ENCODE data around the gene MYO1G. TPM values are rescaled to one million over a fixed set of nuclear protein-coding genes. Genes with fewer than 3 reads are reported as not detected.

MYO1G gene
- total RNA-seq, 1 donor from 2014 or later: 0.26 TPM

- DNase-seq (ENCODE audit: low read depth) (no peak), FAIRE-seq (no peak)
- H3K36me3 ChIP-seq (ENCODE audit: control insufficient read depth, insufficient read depth, low read length): peaks cover 31% of the 10 kb centered on the region
- H3K27me3 ChIP-seq (ENCODE audit: control insufficient read depth, insufficient read depth, low read length): no peaks in the 10 kb centered on the region
- no peak for TF ChIP-seq CTCF (IDR thresholded peaks at IDR 0.05; ENCODE audit: insufficient read depth, low read length, severe bottlenecking)
- peak overlapping the region; percentile 80 for H3K4me3 ChIP-seq (ENCODE audit: low read depth, low read length)
Observed at GRCh38 chr7:44985033-44985695, 6.3 kb upstream of the MYO1G start.

GRCh38 chr7:44984478-44984758 lies 5.6 kb upstream of the MYO1G start:
- Histone ChIP-seq H3K36me3 (ENCODE audit: control insufficient read depth, insufficient read depth, low read length) (peaks cover 31% of the 10 kb centered on the region), H3K27me3 (ENCODE audit: control insufficient read depth, insufficient read depth, low read length) (no peaks in the 10 kb centered on the region), H3K4me3 (ENCODE audit: low read depth, low read length) (no peak overlapping the region)
- no peak for TF ChIP-seq CTCF (IDR thresholded peaks at IDR 0.05; ENCODE audit: insufficient read depth, low read length, severe bottlenecking)
- no peak for DNase-seq (ENCODE audit: low read depth)
- no peak for FAIRE-seq

- Histone ChIP-seq H3K4me3 (ENCODE audit: low read depth, low read length) (no peak overlapping the region), H3K36me3 (ENCODE audit: control insufficient read depth, insufficient read depth, low read length) (peaks cover 31% of the 10 kb centered on the region), H3K27me3 (ENCODE audit: control insufficient read depth, insufficient read depth, low read length) (no peaks in the 10 kb centered on the region)
- FAIRE-seq: no peak
- TF ChIP-seq CTCF (IDR thresholded peaks at IDR 0.05; ENCODE audit: insufficient read depth, low read length, severe bottlenecking): no peak
- no peak for DNase-seq (ENCODE audit: low read depth)
Observed at GRCh38 chr7:44983742-44984477, 5.1 kb upstream of the MYO1G start.

- H3K27me3 ChIP-seq (ENCODE audit: control insufficient read depth, insufficient read depth, low read length): no peaks in the 10 kb centered on the region
- peaks cover 33% of the 10 kb centered on the region for H3K36me3 ChIP-seq (ENCODE audit: control insufficient read depth, insufficient read depth, low read length)
- no peak overlapping the region for H3K4me3 ChIP-seq (ENCODE audit: low read depth, low read length)
- no peak for FAIRE-seq
- DNase-seq (ENCODE audit: low read depth): no peak
- TF ChIP-seq CTCF (IDR thresholded peaks at IDR 0.05; ENCODE audit: insufficient read depth, low read length, severe bottlenecking): no peak
Observed at GRCh38 chr7:44982970-44983369, 4.2 kb upstream of the MYO1G start.

GRCh38 chr7:44982535-44982923 lies 3.7 kb upstream of the MYO1G start:
- no peak overlapping the region for H3K4me3 ChIP-seq (ENCODE audit: low read depth, low read length)
- FAIRE-seq: no peak

More at GRCh38 chr7:44982535-44982923, 3.7 kb upstream of the MYO1G start:
- Histone ChIP-seq H3K27me3 (ENCODE audit: control insufficient read depth, insufficient read depth, low read length) (no peaks in the 10 kb centered on the region), H3K36me3 (ENCODE audit: control insufficient read depth, insufficient read depth, low read length) (peaks cover 33% of the 10 kb centered on the region)
- TF ChIP-seq CTCF (IDR thresholded peaks at IDR 0.05; ENCODE audit: insufficient read depth, low read length, severe bottlenecking): no peak
- DNase-seq (ENCODE audit: low read depth): no peak
